ENCODE measurements around the gene EPC1.
"Not testable (repeated sequence)": the region's sequence is repeated elsewhere in the genome, so short reads cannot be mapped to it uniquely, and the experiment has no call there.

Gene EPC1

GRCh38 chr10:32372000-32372875 is 25.3 kb upstream of the EPC1 start:
- no peak for DNase-seq (ENCODE audit: low read depth)

DNA sequence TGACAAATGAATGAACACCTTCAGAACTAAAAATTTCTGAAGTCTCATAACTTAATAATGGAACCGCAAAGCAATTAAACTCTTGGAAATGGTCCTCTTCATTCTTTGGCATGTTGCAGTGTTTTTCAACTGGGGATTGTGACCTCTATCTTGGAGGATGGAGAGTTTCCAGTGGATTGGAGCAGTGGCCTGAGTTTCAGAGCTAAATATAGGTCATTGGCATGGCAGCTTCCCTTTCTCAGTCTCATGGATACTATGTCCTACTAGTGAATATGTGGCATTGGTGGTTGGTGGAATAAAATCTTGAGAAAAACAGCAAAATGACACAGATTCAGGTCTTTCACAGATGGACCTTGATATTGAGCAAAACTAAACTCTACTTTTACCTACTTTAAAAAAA is 24.1 kb upstream of the EPC1 start:
- DNase-seq (ENCODE audit: low read depth) = no peak

DNA sequence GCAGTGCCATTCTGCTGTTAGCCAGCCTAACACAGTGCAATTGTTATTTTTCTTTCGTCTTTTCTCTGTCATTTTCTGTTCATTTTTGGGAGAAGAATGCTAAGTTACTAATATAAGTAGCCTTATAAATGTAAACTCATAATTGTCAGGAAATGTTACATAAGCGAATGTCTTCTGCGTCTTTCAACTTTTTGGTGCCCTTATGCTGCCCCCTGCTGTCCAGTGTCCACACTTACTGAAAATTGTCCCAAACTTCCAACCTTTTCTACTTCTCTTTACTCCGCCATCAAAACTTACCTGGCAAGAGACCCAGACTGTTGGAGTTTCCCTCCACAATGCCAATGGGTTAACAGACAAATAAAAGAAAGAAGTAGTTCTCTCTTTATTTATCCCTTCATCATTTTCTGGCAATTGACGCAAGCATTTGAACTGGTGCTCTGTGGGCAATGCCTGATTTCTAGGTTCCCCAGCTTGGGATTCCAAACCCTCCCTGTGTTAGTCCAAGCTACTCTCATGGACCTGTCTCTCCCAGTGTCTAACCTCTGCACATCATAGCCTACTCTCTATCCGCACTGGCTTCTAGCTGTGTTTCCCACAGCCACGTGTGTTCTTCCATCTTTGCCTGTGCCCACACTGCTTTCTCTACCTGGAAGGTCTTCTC is 21.0 kb upstream of the EPC1 start:
- peak; percentile 22 for DNase-seq (ENCODE audit: low read depth)

DNA sequence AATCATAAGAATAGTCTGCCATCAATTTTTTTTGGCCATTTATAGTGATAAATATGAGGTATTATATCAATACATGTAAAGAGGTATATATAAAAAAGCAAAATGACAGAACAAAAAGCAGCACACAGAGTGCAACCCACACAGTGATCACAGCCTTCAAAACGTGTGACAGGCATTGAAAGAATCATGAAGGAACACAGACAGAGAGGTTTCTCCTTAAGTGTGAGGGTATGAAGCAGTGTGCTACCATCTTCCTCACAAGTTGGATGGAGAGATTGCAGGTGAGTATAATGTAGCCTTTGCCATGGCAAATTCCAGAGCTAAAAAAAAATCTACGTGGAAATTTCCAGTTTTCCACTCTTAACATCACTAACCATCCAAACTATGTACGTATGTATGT is 19.6 kb upstream of the EPC1 start:
- DNase-seq (ENCODE audit: low read depth) = no peak

DNA sequence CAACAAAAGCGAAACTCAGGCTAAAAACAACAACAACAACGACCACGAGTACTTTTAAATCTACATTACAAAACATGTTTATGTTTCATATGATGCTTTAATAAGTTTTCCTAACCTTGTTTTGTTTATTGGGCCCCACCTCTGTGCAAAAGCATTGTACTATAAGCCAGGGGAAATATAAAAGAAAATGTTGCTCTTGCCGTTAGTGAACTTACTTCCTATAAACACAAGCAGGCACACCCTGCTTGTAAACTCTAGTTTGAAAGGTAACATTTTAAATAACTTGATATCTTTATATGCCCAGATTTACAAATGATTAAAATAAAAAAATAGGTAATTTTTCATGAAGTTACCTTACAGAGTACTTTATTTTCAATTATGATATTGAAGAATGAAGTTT is 19.2 kb upstream of the EPC1 start:
- DNase-seq (ENCODE audit: low read depth) = no peak

- not testable (repeated sequence) for DNase-seq (ENCODE audit: low read depth)
Observed at GRCh38 chr10:32365404-32365803, 18.4 kb upstream of the EPC1 start.

GRCh38 chr10:32362571-32362970 is 15.6 kb upstream of the EPC1 start:
- no peak for DNase-seq (ENCODE audit: low read depth)

- no peak for DNase-seq (ENCODE audit: low read depth)
Observed at GRCh38 chr10:32360884-32361283, 13.9 kb upstream of the EPC1 start.

DNA sequence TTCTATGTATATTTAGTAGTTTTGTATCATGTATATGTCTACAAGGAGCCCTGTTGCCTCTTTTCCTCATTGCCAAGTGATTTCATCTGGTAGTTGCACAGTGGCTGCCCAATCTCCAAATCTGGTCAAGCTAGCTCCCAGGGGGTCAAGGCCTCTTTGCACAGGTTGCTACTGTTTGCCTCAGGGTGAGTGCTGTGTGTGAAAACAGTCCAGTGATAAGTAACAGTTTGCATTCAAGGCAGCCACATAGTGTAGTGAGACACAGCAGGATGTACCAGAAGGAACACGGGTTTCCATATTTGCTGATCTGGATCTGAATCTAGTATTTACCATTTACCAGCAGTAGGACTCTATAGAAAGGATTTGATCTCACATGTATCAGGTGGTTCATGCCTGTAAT is 13.3 kb upstream of the EPC1 start:
- DNase-seq (ENCODE audit: low read depth) = no peak

DNA sequence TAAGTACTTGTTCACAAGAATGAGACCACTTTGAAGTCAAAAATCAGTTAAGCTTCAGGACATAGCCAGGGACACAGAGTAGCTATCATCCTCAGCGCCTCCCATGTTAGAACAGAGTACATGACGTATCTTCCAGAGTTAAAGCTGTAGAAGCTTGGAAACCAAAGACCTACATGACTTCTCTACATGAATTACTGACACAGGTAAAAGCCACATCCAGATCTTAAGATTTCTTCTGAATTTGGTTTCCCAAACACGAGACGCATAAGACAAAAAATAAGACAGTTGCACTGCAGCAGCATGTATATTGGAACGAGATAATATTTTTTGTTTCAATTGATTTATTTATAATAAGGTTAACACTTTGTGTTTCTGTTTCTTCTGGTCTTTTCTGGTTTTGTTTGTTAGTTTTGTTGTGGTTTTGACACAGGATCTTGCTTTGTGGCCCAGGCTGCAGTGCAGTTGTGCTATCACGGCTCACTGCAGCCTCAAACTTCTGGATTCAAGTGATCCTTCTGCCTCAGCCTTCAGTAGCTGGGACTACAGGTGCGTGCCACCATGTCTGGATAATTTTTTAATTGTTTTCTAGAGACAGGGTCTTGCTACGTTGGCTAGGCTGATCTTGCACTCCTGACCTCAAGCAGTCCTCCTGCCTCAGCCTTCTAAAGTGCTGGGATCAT is 10.2 kb upstream of the EPC1 start:
- DNase-seq (ENCODE audit: low read depth) = no peak

- DNase-seq (ENCODE audit: low read depth) = not testable (repeated sequence)
Observed at GRCh38 chr10:32354690-32355089, 7.7 kb upstream of the EPC1 start.

DNA sequence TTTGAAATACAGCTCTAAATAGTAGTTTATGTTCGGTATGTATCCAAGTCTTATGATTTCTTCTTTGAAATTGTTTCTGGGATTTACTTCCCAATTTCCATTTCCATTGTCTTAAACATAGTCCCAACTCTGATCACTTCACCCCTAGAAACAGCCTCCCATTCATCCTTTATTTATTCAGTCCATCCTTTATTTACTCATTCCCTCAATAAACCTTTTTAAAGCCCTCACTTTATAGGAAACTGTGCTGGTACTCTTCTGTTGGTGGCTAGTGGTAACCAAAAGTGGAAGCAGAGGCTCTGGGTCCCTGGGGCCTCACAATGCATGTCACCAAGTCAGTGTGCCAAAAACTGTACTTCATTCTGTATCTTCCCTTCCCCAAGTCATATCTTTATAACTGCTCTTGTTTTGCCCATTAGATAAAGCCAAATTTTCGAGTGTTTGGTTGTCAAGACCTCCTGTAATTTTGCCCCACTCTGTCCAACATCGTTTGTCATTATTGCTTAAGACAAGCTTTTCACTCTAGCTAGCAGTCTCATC is 3.9 kb upstream of the EPC1 start:
- DNase-seq (ENCODE audit: low read depth) = no peak

DNA sequence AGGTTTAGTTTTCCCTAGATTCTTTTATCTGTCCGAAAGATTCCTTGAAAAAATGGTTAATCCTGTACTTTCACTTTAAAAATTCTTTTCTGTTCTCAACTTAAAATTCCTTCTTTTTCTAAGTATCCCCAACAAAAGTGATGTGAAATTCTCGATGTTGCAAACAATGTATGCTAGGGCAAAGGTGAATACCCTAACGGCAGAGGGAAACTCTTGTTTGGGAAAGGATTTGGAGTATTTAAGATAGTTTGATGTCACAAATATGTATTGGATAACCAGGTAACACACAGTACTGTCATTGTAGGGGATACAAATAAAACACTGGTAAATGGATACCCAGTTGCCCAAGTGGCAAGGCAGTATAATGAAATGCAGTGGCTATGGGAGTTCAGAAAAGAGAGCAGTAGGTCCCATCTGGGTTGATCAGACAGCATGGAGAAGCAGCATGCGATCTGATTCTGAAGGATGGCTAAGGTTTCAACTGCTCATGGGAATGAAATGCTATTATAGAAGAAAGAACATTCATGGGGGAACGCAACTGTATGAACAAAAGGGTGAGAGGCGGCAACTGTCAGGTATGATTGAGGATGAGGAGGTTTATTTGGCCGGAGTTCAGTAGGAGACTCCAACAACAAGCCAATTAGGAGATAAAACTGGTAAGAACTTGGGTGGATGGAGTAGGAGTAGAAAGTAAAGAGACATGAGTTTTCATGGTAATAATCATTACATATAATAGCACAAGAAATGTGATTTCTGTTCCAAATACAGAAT is 3.2 kb upstream of the EPC1 start:
- no peak for DNase-seq (ENCODE audit: low read depth)

GRCh38 chr10:32349199-32349585 is 2.2 kb upstream of the EPC1 start:
- DNase-seq (ENCODE audit: low read depth) = no peak

DNA sequence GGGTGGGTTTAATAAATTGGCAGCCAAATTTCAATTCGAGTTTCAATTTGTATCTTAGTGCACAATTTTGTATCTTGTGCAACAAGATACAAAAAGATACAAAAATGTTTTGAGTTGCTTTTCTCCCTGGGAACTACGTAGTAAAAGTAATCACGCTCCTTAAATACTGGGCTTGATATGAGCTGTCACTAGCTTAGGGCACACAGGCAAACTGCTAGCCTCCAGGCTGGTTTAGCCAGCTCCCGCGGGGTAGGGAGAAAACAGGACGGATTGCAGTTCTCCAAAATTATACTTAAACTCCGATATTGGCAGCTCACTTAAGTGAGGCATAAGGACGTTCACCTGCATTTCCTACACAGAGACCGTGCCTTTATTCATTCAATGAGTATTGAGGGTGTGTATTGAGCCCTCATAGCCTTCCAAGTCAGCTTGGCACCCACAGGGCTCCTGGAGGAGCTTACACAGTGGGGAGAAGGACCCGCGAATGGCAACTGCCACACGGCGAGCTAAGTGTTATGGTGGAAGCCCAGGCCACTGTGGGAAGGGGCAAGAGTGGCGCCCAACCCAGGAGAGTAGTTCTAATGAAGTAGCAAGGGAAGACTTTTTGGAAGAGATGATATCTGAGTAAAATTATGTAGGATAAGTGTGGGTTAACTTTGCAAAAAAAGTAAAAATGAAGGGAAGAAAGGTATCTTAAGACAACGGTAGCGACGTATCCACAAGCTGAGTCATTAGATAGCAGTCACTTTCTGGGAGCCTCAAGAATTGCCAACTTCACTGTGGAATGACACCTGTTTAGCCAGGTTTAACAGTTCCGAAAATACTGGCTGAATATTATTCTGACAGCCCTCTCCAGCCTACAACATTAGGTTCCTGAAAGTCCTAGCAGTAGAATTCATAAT is 1.6 kb upstream of the EPC1 start:
- DNase-seq (ENCODE audit: low read depth) = no peak

DNA sequence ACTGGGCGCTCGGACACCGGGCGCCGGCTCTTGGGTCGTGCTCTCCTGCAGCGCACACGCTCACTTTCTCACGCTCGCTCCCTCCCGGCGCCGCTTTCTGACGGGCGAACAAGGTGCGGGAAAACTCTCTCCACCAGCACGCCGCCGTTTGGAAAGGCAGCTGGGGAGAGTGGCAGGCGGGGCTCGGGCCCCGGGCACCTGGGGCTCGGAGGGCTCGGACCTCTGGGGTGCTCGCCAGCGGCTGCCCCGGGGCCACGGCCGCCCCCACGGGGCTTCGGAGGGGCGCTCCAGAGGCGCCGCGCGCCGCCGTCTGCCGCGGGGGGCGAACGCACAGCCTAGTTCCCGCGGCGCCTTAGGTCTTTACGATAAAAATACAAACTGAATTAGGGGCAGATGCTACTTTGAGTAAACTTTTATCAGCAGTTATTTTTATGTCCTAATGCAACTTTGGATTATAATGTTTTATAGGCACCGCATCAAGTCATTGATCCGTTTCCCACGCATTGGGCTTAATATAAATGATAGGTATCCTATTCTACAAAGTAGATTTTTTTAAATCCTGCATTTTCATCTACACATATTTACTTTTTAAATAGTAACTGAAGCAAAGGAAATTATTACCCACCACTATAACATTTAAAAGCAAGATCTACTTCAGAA is 535 bp upstream of the EPC1 start:
- DNase-seq (ENCODE audit: low read depth) = no peak

- peak; percentile 85 for DNase-seq (ENCODE audit: low read depth)
Observed at GRCh38 chr10:32346134-32346550, 816 bp downstream of the EPC1 start.

DNA sequence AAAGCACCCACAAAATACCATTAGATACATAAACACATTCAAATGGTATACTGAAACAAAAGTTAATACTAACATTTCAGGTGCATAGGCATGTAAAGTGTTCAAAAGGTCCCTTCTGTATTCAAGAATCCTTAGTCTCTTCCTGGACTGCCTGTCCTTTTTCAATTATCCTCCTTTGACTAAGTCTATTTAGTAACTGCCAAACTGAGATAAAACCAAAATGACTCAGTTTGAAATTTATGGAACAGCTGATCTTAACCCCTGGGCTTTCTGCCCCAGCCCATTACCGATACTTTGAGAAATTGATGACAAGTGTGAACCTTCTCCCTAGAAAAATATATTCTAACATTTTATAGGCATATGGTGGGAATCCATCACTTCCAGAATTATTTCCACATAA is 5.4 kb downstream of the EPC1 start:
- DNase-seq (ENCODE audit: low read depth) = no peak

DNA sequence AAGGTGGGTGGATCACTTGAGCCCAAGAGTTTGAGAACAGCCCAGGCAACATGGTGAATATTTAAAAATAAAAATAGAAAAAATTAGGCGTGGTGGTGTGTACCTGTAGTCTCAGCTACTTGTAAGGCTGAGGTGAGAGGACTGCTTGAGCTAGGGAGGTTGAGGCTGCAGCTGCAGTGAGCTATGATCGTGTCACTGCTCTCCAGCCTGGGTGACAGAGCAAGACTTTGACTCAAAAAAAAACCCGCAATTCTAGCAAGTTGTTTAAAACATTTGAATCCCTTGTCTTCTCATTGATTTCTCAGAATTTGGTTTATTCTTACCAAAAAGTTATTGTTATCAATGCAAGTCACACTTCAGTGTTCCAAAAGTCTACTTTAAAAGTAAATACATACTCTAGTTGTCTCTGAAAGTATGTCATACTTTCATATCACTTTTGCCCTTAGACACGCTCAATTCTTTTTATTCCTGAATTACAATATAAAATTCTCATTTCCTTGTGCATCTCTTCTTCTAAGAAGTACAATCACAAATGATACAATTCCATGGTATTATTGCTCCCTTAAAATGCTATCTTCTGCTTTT is 6.3 kb downstream of the EPC1 start:
- DNase-seq (ENCODE audit: low read depth) = no peak

DNA sequence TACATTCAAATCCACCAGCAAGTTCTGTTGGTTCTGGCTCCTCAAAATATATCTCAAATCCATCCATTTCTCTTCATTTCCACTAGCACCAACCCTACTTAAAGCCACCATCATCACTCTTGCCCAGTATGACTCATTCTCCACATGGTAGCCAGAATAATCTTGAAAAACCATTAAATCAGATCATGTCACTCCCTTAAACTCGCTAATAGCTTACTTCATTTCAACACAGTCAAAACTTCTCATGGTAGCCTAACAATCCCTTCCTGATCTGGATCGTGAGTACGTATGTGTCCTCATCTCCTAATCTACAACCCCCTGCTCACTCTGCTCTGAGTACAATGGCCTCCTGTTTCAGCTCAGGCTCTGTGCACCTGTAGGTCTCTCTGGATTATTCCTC is 8.7 kb downstream of the EPC1 start:
- no peak for DNase-seq (ENCODE audit: low read depth)

Measured in stimulated activated CD8-positive, alpha-beta memory T cell treated with anti-CD3 and anti-CD28 coated beads, Interleukin-15, amount 100 ng/mL, for 24 hours (primary cell).